ENCODE measurements around the gene P2RX3. TPM values are rescaled to one million over a fixed set of nuclear protein-coding genes. Genes with fewer than 3 reads are reported as not detected.

Gene P2RX3
- total RNA-seq, 1 donor from 2014 or later, result not detected

- H3K4me3 Mint-ChIP-seq (ENCODE audit: low read depth), result peak overlapping the region; percentile 84
- peak overlapping the region; percentile 74 for H3K27ac Mint-ChIP-seq
- no peaks in the 10 kb centered on the region for H3K9me3 Mint-ChIP-seq
- H3K4me1 Mint-ChIP-seq (ENCODE audit: low read depth), result peaks cover 44% of the 10 kb centered on the region
- peaks cover 36% of the 10 kb centered on the region for H3K36me3 Mint-ChIP-seq (ENCODE audit: low read depth)
- intact Hi-C loops (cut with micrococcal nuclease), result loop anchor here (1.0 to 2.0 kb wide), 2 partner anchors 13 to 343 kb away; no protein-coding TSS in a partner anchor
- H3K27me3 Mint-ChIP-seq (ENCODE audit: low read depth), result no peaks in the 10 kb centered on the region
- DNase-seq (ENCODE audit: low spot score), result no peak
Measured at GRCh38 chr11:57323855-57324153, 14.3 kb upstream of the P2RX3 start.

- Mint-ChIP-seq H3K27me3 (ENCODE audit: low read depth) (no peaks in the 10 kb centered on the region), H3K27ac (peak overlapping the region; percentile 74), H3K36me3 (ENCODE audit: low read depth) (peaks cover 42% of the 10 kb centered on the region), H3K9me3 (no peaks in the 10 kb centered on the region), H3K4me3 (ENCODE audit: low read depth) (peak overlapping the region; percentile 84), H3K4me1 (ENCODE audit: low read depth) (peaks cover 45% of the 10 kb centered on the region)
- no peak for DNase-seq (ENCODE audit: low spot score)
- intact Hi-C loops (cut with micrococcal nuclease), result loop anchor here (1.0 to 2.0 kb wide), 2 partner anchors 13 to 342 kb away; no protein-coding TSS in a partner anchor
Measured at GRCh38 chr11:57324154-57324885, 13.8 kb upstream of the P2RX3 start.

- Mint-ChIP-seq H3K4me3 (ENCODE audit: low read depth) (peak within 1 kb of the TSS; percentile 84), H3K36me3 (ENCODE audit: low read depth) (peaks cover 50% of the 10 kb centered on the region), H3K9me3 (no peaks in the 10 kb centered on the region), H3K27ac (peak within 1 kb of the TSS; percentile 92), H3K27me3 (ENCODE audit: low read depth) (no peaks in the 10 kb centered on the region), H3K4me1 (ENCODE audit: low read depth) (peaks cover 51% of the 10 kb centered on the region)
- DNase-seq (ENCODE audit: low spot score), result peak; percentile 86
- intact Hi-C loops (cut with micrococcal nuclease), result loop anchor here (1.0 to 2.0 kb wide), 4 partner anchors 10 to 387 kb away; partner anchors contain the start of genes MED19, SSRP1 and TMX2
Measured at GRCh38 chr11:57324886-57325734, 13.0 kb upstream of the P2RX3 start, which contains the start of gene TNKS1BP1. Gene TNKS1BP1 (minus strand): TSS chr11:57324952. CDS start chr11:57321885, 3,067 bp downstream.

GRCh38 chr11:57325735-57326048, 12.5 kb upstream of the P2RX3 start:
- H3K36me3 Mint-ChIP-seq (ENCODE audit: low read depth), result peaks cover 55% of the 10 kb centered on the region
- H3K27ac Mint-ChIP-seq, result peak overlapping the region; percentile 92
- peaks cover 56% of the 10 kb centered on the region for H3K4me1 Mint-ChIP-seq (ENCODE audit: low read depth)
- peak overlapping the region; percentile 84 for H3K4me3 Mint-ChIP-seq (ENCODE audit: low read depth)
- H3K27me3 Mint-ChIP-seq (ENCODE audit: low read depth), result no peaks in the 10 kb centered on the region
- DNase-seq (ENCODE audit: low spot score), result no peak
- intact Hi-C loops (cut with micrococcal nuclease), result loop anchor here (1.0 to 2.0 kb wide), 3 partner anchors 10 to 387 kb away; partner anchors contain the start of genes MED19, SSRP1 and TMX2
- H3K9me3 Mint-ChIP-seq, result no peaks in the 10 kb centered on the region

DNA sequence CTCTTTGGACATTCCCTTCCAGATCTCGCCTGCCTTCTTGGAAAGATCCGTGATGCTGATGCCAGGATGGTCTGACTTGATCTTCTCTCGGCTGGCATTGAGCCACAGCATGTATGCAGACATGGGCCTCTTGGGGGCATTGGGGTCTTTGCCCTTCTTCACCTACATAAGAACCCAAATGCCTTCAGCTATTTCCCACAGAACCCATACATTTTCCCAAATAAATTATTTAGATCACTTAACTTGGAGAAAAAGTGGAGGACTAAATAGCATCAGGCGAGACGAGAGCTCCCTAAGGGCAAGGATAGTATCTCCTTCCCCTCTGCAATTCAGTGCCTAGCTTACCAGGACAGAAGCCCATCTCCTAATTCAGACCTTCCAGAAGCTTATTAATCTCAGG, 10.4 kb upstream of the P2RX3 start:
- Mint-ChIP-seq H3K27me3 (ENCODE audit: low read depth) (no peaks in the 10 kb centered on the region), H3K4me3 (ENCODE audit: low read depth) (no peak overlapping the region), H3K27ac (peak overlapping the region; percentile 5), H3K9me3 (no peaks in the 10 kb centered on the region), H3K36me3 (ENCODE audit: low read depth) (peaks cover 76% of the 10 kb centered on the region), H3K4me1 (ENCODE audit: low read depth) (peaks cover 45% of the 10 kb centered on the region)
- no peak for DNase-seq (ENCODE audit: low spot score)
- intact Hi-C loops (cut with micrococcal nuclease), result no loop called here

DNA sequence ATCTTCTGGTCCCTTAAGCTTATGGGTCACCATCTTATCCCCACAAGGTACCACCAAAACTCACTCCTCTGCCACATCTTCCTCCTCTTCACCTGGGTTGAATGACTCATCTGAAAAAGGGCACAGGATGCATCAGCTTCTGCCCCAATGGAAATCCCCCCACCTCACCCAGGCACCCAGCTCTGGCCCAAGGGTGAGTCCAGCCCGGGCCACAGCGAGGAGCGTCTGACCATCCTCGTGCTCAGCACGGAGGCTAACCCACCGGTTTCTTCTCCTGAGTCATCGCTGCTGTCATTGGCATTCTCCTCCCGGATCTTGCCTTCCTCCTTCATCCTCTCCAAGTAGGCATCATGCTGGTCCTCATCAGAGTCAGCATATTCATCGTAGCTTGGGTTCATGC, 8.1 kb upstream of the P2RX3 start:
- intact Hi-C loops (cut with micrococcal nuclease), result loop anchor here (10.0 kb wide), 1 partner anchor 465 kb away; no protein-coding TSS in a partner anchor
- H3K4me1 Mint-ChIP-seq (ENCODE audit: low read depth), result peaks cover 60% of the 10 kb centered on the region
- peaks cover 99% of the 10 kb centered on the region for H3K36me3 Mint-ChIP-seq (ENCODE audit: low read depth)
- no peak for DNase-seq (ENCODE audit: low spot score)
- no peaks in the 10 kb centered on the region for H3K27me3 Mint-ChIP-seq (ENCODE audit: low read depth)
- H3K4me3 Mint-ChIP-seq (ENCODE audit: low read depth), result no peak overlapping the region
- no peaks in the 10 kb centered on the region for H3K9me3 Mint-ChIP-seq
- H3K27ac Mint-ChIP-seq, result peak overlapping the region; percentile 55

DNA sequence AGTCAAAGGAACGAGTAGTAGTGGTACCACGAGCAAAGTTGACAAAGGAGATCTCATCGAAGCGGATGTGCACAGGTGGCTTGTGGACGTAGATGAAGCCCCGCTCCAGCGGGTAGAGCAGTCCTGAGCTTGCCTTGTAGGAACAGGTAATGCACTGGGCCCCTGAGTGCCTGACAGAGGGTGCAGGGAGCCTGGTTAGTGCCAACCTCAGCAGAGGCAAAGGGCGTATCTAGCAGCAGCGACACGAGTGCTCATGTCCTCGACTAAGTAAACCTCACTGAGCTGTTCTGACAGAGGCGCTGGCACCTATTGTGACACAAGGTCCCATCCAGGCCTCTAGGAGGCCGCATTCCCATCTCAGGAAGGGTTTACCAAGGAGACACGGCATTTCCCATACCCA, 6.4 kb upstream of the P2RX3 start:
- intact Hi-C loops (cut with micrococcal nuclease), result loop anchor here (10.0 kb wide), 1 partner anchor 463 kb away; no protein-coding TSS in a partner anchor
- H3K4me3 Mint-ChIP-seq (ENCODE audit: low read depth), result no peak overlapping the region
- peaks cover 83% of the 10 kb centered on the region for H3K36me3 Mint-ChIP-seq (ENCODE audit: low read depth)
- no peaks in the 10 kb centered on the region for H3K9me3 Mint-ChIP-seq
- no peak overlapping the region for H3K27ac Mint-ChIP-seq
- DNase-seq (ENCODE audit: low spot score), result no peak
- no peaks in the 10 kb centered on the region for H3K27me3 Mint-ChIP-seq (ENCODE audit: low read depth)
- peaks cover 54% of the 10 kb centered on the region for H3K4me1 Mint-ChIP-seq (ENCODE audit: low read depth)

- Mint-ChIP-seq H3K4me3 (ENCODE audit: low read depth) (no peak overlapping the region), H3K27ac (no peak overlapping the region), H3K36me3 (ENCODE audit: low read depth) (peaks cover 71% of the 10 kb centered on the region), H3K27me3 (ENCODE audit: low read depth) (no peaks in the 10 kb centered on the region), H3K9me3 (no peaks in the 10 kb centered on the region), H3K4me1 (ENCODE audit: low read depth) (peaks cover 46% of the 10 kb centered on the region)
- intact Hi-C loops (cut with micrococcal nuclease), result loop anchor here (10.0 kb wide), 1 partner anchor 462 kb away; no protein-coding TSS in a partner anchor
- no peak for DNase-seq (ENCODE audit: low spot score)
Measured at GRCh38 chr11:57332694-57333440, 5.3 kb upstream of the P2RX3 start.

- no peak for DNase-seq (ENCODE audit: low spot score)
- intact Hi-C loops (cut with micrococcal nuclease), result loop anchor here (1.0 to 10.0 kb wide), 6 partner anchors 10 to 460 kb away; partner anchors contain the start of genes SLC43A3, TIMM10 and YPEL4
- H3K4me1 Mint-ChIP-seq (ENCODE audit: low read depth), result peaks cover 34% of the 10 kb centered on the region
- peak overlapping the region; percentile 63 for H3K27ac Mint-ChIP-seq
- H3K4me3 Mint-ChIP-seq (ENCODE audit: low read depth), result peak overlapping the region; percentile 92
- H3K27me3 Mint-ChIP-seq (ENCODE audit: low read depth), result peaks cover 6% of the 10 kb centered on the region
- peaks cover 51% of the 10 kb centered on the region for H3K36me3 Mint-ChIP-seq (ENCODE audit: low read depth)
- H3K9me3 Mint-ChIP-seq, result no peaks in the 10 kb centered on the region
Measured at GRCh38 chr11:57335023-57335342, 3.2 kb upstream of the P2RX3 start.

- peak; percentile 81 for DNase-seq (ENCODE audit: low spot score)
- Mint-ChIP-seq H3K9me3 (no peaks in the 10 kb centered on the region), H3K4me1 (ENCODE audit: low read depth) (peaks cover 29% of the 10 kb centered on the region), H3K4me3 (ENCODE audit: low read depth) (peak within 1 kb of the TSS; percentile 92), H3K27ac (peak within 1 kb of the TSS; percentile 95), H3K27me3 (ENCODE audit: low read depth) (peaks cover 10% of the 10 kb centered on the region), H3K36me3 (ENCODE audit: low read depth) (peaks cover 46% of the 10 kb centered on the region)
- intact Hi-C loops (cut with micrococcal nuclease), result loop anchor here (1.0 to 10.0 kb wide), 6 partner anchors 10 to 459 kb away; partner anchors contain the start of genes SLC43A3, TIMM10 and YPEL4
Measured at GRCh38 chr11:57335343-57336110, 2.6 kb upstream of the P2RX3 start, which contains the start of gene SSRP1. Gene SSRP1 (minus strand): TSS chr11:57335892. CDS start chr11:57335121, 771 bp downstream.

- H3K4me3 Mint-ChIP-seq (ENCODE audit: low read depth), result peak overlapping the region; percentile 85
- peaks cover 12% of the 10 kb centered on the region for H3K27me3 Mint-ChIP-seq (ENCODE audit: low read depth)
- H3K9me3 Mint-ChIP-seq, result no peaks in the 10 kb centered on the region
- H3K27ac Mint-ChIP-seq, result peak overlapping the region; percentile 95
- DNase-seq (ENCODE audit: low spot score), result peak; percentile 23
- intact Hi-C loops (cut with micrococcal nuclease), result loop anchor here (5.0 to 10.0 kb wide), 3 partner anchors 91 to 459 kb away; partner anchors contain the start of genes SLC43A3 and YPEL4
- peaks cover 39% of the 10 kb centered on the region for H3K36me3 Mint-ChIP-seq (ENCODE audit: low read depth)
- H3K4me1 Mint-ChIP-seq (ENCODE audit: low read depth), result peaks cover 29% of the 10 kb centered on the region
Measured at GRCh38 chr11:57336111-57336666, 2.0 kb upstream of the P2RX3 start.

Data from activated T-helper 2 cell treated with anti-CD3 and anti-CD28 coated beads, Interferon-gamma antibody, Interleukin-2, Interleukin-4, amounts not matched to agents 10 μg/mL and 5 μg/mL and 100 μg/mL, durations not matched to agents 14 hours and 24 hours and 36 hours (primary cell).